ENCODE results near the gene NFX1.

Gene NFX1

GRCh38 chr9:33249983-33250382 is 40.3 kb upstream of the NFX1 start:
- TF ChIP-seq, protein P1, sequence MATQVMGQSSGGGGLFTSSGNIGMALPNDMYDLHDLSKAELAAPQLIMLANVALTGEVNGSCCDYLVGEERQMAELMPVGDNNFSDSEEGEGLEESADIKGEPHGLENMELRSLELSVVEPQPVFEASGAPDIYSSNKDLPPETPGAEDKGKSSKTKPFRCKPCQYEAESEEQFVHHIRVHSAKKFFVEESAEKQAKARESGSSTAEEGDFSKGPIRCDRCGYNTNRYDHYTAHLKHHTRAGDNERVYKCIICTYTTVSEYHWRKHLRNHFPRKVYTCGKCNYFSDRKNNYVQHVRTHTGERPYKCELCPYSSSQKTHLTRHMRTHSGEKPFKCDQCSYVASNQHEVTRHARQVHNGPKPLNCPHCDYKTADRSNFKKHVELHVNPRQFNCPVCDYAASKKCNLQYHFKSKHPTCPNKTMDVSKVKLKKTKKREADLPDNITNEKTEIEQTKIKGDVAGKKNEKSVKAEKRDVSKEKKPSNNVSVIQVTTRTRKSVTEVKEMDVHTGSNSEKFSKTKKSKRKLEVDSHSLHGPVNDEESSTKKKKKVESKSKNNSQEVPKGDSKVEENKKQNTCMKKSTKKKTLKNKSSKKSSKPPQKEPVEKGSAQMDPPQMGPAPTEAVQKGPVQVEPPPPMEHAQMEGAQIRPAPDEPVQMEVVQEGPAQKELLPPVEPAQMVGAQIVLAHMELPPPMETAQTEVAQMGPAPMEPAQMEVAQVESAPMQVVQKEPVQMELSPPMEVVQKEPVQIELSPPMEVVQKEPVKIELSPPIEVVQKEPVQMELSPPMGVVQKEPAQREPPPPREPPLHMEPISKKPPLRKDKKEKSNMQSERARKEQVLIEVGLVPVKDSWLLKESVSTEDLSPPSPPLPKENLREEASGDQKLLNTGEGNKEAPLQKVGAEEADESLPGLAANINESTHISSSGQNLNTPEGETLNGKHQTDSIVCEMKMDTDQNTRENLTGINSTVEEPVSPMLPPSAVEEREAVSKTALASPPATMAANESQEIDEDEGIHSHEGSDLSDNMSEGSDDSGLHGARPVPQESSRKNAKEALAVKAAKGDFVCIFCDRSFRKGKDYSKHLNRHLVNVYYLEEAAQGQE (IDR thresholded peaks at IDR 0.05; ENCODE audit: insufficient read depth in 1 of 2, low read depth in 2 of 2, low read length in 2 of 2) = no peak
- TF ChIP-seq SIN3A (IDR thresholded peaks at IDR 0.05; ENCODE audit: borderline replicate concordance, insufficient read depth, low read length) = no peak
- TF ChIP-seq FOXP2 (optimal IDR thresholded peaks at IDR 0.05; ENCODE audit: borderline replicate concordance, extremely low read depth, extremely low read length, insufficient read depth) = no peak
- TF ChIP-seq POLR2AphosphoS5 (IDR thresholded peaks at IDR 0.05; ENCODE audit: low read depth, low read length) = no peak
- no peak for TF ChIP-seq TAF1 (IDR thresholded peaks at IDR 0.05; ENCODE audit: borderline replicate concordance, insufficient read depth, low read length)

DNA sequence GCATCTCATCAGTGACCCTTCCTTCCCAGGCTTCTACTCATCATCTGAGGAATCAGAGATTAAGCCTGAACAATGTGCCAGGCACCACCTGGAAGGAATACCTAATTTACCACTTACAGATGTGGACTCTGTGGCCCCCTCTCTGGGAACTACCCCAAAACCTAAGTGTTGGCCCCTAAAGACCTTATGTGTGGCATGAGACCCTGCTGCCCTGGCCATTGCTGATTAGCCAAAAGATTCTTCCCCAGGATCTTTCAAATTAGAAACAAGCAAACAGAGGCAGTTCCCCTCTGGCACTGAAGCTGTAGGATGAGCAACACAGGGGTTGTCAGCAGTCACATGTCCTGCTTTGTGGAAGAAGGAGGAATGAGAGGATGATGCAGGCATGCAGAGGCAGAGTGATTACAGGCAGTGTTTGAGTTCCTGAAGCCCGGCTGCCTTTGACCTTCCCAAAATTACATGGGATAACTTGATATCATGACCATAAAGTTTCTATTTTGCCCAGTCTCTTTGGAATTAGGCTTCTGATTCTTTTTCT is 39.8 kb upstream of the NFX1 start:
- no peak for TF ChIP-seq POLR2AphosphoS5 (IDR thresholded peaks at IDR 0.05; ENCODE audit: low read depth, low read length)
- no peak for TF ChIP-seq SIN3A (IDR thresholded peaks at IDR 0.05; ENCODE audit: borderline replicate concordance, insufficient read depth, low read length)
- TF ChIP-seq, protein P1 (IDR thresholded peaks at IDR 0.05; ENCODE audit: insufficient read depth in 1 of 2, low read depth in 2 of 2, low read length in 2 of 2) = no peak
- no peak for TF ChIP-seq TAF1 (IDR thresholded peaks at IDR 0.05; ENCODE audit: borderline replicate concordance, insufficient read depth, low read length)
- no peak for TF ChIP-seq FOXP2 (optimal IDR thresholded peaks at IDR 0.05; ENCODE audit: borderline replicate concordance, extremely low read depth, extremely low read length, insufficient read depth)

DNA sequence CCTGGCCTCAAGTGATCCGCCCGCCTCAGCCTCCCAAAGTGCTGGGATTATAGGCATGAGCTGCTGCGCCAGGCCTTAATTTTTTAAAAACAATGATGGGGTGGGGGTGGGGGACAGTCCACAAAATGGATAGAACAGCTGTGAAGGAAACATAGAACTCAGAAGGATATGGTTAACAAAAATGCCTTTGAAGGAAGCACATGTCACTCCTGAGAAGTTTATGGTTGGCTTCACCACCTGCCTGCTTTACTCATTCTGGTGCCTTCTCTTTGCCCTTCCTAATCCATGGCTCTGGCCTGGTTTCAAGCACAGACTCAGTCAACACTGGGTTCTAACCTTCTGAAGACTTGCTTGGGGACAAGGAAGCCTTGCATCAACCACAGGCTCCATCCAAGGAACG is 36.1 kb upstream of the NFX1 start:
- no peak for TF ChIP-seq TAF1 (IDR thresholded peaks at IDR 0.05; ENCODE audit: borderline replicate concordance, insufficient read depth, low read length)
- TF ChIP-seq, protein P1 (IDR thresholded peaks at IDR 0.05; ENCODE audit: insufficient read depth in 1 of 2, low read depth in 2 of 2, low read length in 2 of 2) = no peak
- TF ChIP-seq FOXP2 (optimal IDR thresholded peaks at IDR 0.05; ENCODE audit: borderline replicate concordance, extremely low read depth, extremely low read length, insufficient read depth) = no peak
- no peak for TF ChIP-seq POLR2AphosphoS5 (IDR thresholded peaks at IDR 0.05; ENCODE audit: low read depth, low read length)
- no peak for TF ChIP-seq SIN3A (IDR thresholded peaks at IDR 0.05; ENCODE audit: borderline replicate concordance, insufficient read depth, low read length)

GRCh38 chr9:33255014-33255413 is 35.3 kb upstream of the NFX1 start:
- no peak for TF ChIP-seq FOXP2 (optimal IDR thresholded peaks at IDR 0.05; ENCODE audit: borderline replicate concordance, extremely low read depth, extremely low read length, insufficient read depth)
- no peak for TF ChIP-seq SIN3A (IDR thresholded peaks at IDR 0.05; ENCODE audit: borderline replicate concordance, insufficient read depth, low read length)
- TF ChIP-seq, protein P1 (IDR thresholded peaks at IDR 0.05; ENCODE audit: insufficient read depth in 1 of 2, low read depth in 2 of 2, low read length in 2 of 2) = no peak
- no peak for TF ChIP-seq TAF1 (IDR thresholded peaks at IDR 0.05; ENCODE audit: borderline replicate concordance, insufficient read depth, low read length)
- no peak for TF ChIP-seq POLR2AphosphoS5 (IDR thresholded peaks at IDR 0.05; ENCODE audit: low read depth, low read length)

GRCh38 chr9:33255471-33255870 is 34.8 kb upstream of the NFX1 start:
- TF ChIP-seq POLR2AphosphoS5 (IDR thresholded peaks at IDR 0.05; ENCODE audit: low read depth, low read length) (no peak), SIN3A (IDR thresholded peaks at IDR 0.05; ENCODE audit: borderline replicate concordance, insufficient read depth, low read length) (no peak), FOXP2 (optimal IDR thresholded peaks at IDR 0.05; ENCODE audit: borderline replicate concordance, extremely low read depth, extremely low read length, insufficient read depth) (no peak), TAF1 (IDR thresholded peaks at IDR 0.05; ENCODE audit: borderline replicate concordance, insufficient read depth, low read length) (no peak)
- TF ChIP-seq, protein P1 (IDR thresholded peaks at IDR 0.05; ENCODE audit: insufficient read depth in 1 of 2, low read depth in 2 of 2, low read length in 2 of 2) = no peak

Data from PFSK-1 (cell line).